GM12891 (cell line): ENCODE results near the gene ANKRD63.

Experiments used
- DNase-seq: peaks from one replicate; pipeline ENCODE4 v3.0.0; 2011; ENCODE audit warnings: low spot score; ENCODE audit not compliant: insufficient read length
- FAIRE-seq: peaks from 2 replicates; lab custom pipeline; 2011; peaks lifted over from hg19 to GRCh38; lab: Jason Lieb, UNC
- PAX5 ChIP-seq: IDR thresholded peaks from 2 replicates; pipeline ENCODE4 v1.6.1; 2011; ENCODE audit warnings: low read length, moderate library complexity, mild to moderate bottlenecking; ENCODE audit not compliant: insufficient read depth, severe bottlenecking
- POLR2A ChIP-seq: IDR thresholded peaks from 2 replicates; pipeline ENCODE4 v1.6.1; 2011; ENCODE audit warnings: low read depth, low read length, control low read depth
- POLR2AphosphoS5 ChIP-seq: IDR thresholded peaks from 2 replicates; pipeline ENCODE4 v1.6.1; 2011; ENCODE audit warnings: low read depth, low read length, control low read depth
- POU2F2 ChIP-seq: IDR thresholded peaks from 2 replicates; pipeline ENCODE4 v1.6.1; 2011; ENCODE audit warnings: low read depth, mild to moderate bottlenecking, control low read depth, low read length, moderate library complexity
- SPI1 ChIP-seq: IDR thresholded peaks from 2 replicates; pipeline ENCODE4 v1.6.1; 2011; ENCODE audit warnings: low read depth, low read length, control low read depth
- TAF1 ChIP-seq: IDR thresholded peaks from 2 replicates; pipeline ENCODE4 v1.6.1; 2011; ENCODE audit warnings: low read depth, low read length, control low read depth

The ANKRD63 gene

DNA sequence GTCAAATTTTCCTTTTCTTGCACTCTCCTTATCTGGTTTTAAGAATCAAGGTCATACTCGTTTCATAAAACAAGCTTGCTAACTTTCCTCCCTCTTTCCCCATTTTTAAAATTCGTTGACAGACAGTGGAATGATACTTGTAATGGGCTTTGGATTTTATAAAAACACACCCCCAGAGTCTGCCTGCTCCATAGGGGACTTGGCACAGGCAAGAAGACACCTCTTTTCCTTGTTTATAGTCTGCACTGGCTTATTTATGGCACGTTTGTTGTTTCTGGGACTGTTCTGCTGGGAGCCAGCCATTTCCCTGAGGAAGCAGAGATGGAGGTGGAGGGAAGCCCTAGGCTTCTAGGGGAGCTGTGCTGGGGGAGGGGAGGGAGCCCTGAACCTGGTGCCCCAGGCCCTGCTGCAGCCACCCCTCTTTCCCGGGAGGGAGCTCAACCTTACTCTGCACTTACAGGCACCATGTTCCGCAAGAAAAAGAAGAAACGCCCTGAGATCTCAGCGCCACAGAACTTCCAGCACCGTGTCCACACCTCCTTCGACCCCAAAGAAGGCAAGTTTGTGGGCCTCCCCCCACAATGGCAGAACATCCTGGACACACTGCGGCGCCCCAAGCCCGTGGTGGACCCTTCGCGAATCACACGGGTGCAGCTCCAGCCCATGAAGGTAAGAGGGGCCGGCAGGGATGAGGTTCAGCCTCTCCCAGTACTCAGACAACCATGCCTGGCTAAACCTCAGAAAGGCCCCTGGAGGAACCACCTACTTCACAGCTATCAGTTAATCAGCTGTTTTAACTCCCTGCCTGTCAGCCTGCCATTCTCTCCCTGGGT, 18.3 kb downstream of the ANKRD63 start:
- no peak for DNase-seq
- FAIRE-seq, result no peak
- no peak for TF ChIP-seq POLR2A

DNA sequence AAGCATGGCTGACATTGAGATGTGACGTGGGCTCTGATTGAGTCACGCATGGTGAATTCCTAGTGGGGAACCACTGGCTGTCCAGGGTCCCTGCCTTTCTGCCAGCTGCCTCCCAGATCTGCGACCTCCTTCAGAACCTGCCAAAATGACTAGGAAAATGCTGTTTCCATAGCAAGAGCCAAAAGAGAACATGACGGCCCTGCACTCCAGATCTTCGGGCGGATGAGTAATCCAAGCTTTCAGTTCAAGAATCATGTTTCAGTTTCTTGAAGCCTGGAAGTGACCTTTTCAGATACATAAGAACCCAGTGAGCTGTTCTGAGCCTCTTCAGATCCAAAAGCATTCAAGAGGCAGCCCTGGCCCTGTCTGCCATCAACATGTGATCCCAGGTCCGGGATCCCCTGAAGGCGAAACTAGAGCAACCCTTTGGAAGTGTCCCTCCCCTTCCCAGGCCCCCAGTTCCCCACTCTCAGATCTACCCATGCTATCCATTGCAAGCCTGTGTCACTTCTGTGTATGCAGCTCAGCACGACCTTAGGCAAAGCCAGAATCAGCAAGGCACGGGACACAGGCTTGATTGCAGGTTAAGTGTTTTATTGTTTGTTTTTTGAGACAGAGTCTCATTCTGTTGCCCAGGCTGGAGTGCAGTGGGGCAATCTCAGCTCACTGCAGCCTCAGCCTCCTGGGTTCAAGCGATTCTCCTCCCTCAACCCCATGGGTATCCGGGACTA, 19.7 kb downstream of the ANKRD63 start:
- no peak for DNase-seq
- FAIRE-seq, result no peak
- TF ChIP-seq POU2F2 (no peak), TAF1 (no peak), PAX5 (no peak), POLR2A (no peak)

DNA sequence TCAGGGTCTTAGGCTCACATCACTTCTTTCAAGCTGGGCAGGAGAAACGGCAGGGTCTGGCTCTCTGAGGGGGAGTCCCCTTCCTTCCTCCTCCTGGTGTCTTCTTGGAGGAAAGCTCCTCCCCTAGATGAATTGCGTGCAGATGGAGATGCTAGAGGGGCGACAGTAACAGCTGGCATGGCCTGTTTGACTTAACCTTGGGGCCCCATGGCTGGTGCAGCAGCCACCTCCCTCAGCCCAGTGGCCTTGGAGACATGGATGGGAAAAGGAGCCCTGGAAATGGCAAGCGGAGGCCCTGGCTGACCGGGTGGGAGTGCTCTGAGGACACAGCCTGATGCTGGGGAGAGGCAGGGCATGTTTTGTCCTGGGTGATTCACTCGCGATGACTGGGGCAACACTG, 23.8 kb downstream of the ANKRD63 start:
- TF ChIP-seq TAF1 (no peak), PAX5 (no peak), POLR2AphosphoS5 (no peak), POU2F2 (no peak), SPI1 (no peak), POLR2A (no peak)
- FAIRE-seq (no peak), DNase-seq (no peak)

DNA sequence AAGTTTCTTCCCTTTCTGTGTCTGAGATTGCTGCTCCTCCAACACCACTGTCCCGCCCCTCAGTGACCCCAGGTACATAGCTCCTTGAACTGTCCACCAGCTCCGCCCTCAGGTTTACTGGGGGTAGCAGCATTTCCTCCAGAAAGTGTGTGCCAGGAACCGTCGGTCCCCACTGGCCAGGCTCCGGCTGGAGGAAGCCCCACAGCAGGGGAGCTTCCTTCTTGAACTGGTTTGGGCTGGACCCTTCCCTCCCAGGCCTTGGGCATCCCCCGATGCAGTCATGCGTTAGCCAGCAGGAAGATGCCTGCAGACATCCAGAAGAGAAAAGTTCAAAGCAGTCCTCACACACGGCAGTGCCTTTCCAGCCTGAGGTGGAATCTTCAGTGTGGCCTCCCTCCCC, 24.3 kb downstream of the ANKRD63 start:
- no peak for FAIRE-seq
- no peak for TF ChIP-seq POLR2A
- no peak for TF ChIP-seq POU2F2
- no peak for TF ChIP-seq TAF1
- TF ChIP-seq PAX5, result no peak
- no peak for TF ChIP-seq POLR2AphosphoS5
- TF ChIP-seq SPI1, result no peak
- DNase-seq, result no peak

DNA sequence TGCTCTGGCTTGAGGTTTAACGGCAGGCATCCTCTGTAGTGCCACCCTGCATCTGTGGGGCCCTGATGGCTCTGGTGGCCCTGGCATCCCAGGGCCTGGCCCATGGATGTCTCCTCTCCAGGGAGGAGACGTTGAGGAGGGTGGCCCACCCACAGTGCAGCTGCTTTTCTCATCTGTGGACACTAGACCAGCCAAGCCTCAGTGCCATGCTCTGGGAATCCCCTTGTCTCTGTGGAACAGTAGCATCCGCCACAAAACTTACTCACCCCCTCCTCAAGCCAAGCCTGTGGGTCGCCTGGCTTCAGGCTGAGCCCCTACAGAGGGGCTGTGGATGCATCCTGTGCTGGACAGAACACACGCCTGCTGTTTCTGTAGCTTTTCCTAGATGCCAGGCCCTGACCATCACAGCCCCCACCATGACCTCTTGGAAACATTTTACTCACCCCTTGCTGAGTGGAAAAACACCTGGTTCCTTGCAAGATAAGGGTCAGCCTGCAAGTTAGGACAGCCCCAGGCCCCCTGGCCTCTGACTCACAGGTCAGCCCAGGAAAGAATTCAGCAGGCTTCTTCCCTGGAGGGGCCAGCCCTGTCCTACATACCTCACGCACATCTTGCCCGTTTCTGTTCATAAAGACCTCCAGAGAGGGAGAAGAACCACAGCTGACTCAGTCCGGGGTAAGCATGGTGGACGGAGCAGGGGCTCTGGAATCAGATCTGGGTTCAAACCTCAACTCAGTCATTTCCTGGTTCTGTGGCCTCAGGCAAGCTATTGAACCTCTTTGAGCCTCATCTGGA, 25.0 kb downstream of the ANKRD63 start:
- FAIRE-seq (no peak), DNase-seq (no peak)
- TF ChIP-seq POLR2A (no peak), PAX5 (no peak), POLR2AphosphoS5 (no peak), TAF1 (no peak), POU2F2 (no peak), SPI1 (no peak)

DNA sequence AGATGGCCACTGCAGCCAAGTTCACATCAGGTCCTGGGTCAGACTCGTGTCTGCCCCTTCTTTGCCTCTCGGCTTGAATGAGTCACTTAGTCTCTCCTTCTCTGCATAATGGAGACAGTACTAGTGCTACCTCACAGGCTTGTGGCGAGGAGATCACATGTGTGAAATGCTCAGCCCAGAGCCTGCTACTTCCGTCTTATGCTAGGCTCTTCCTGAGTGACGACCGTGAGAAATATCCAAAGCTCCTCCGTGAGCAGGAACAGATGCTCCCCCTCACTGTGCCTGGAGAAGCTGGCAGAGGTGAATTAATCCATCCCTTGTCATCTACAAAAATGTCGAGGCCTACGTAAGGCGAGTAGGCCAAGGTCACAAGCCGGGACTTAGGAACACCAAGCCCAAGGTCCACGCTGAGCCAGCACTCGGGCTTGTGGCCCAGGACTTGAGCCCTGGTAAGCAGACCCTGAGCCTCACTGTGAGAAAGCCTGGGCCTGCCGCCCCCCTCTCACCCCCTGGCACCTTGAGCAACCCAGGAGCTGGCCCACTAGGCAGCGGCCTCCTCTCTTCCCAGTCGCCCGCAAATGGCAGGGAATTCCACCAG, 26.1 kb downstream of the ANKRD63 start:
- DNase-seq (no peak), FAIRE-seq (no peak)
- TF ChIP-seq TAF1, result no peak

DNA sequence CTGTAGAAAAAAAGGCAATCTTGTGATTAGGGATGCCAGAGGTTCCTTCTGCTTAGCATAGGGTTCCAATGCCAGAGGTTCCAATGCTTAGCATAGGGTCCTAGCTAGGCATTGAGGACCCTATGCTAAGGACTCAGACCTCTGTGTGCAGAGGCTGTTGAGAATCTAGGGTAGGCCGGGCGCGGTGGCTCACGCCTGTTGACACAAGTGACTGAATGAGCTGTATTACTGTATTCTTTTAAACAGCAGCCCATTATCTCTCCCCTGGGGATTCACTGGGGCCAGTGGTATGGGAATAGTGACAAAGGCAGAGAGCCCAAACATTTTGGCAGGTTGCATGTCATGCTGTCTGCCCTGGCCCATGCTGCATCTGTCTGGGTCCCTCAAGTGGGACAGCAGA, 27.8 kb downstream of the ANKRD63 start:
- DNase-seq (no peak), FAIRE-seq (no peak)
- TF ChIP-seq POLR2AphosphoS5, result no peak
- TF ChIP-seq POU2F2, result no peak

DNA sequence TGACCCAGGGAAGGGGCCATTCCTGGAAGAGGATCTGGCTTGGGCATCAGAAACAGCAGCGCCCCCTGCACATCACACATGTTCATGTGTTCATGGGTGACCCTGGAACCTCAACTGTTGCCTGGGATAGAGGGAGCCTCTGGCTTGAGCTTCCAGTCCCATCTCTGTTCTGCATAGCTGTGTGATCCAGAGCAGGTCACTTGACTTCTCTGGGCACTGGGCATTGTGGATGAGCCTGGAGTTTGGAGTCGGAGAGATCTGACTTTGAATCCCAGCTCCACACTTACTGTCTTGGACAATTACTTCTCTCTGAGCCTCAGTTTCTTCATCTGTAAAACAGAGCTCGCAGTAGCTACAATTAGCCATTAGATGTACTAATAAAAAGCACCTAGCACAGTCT, 28.4 kb downstream of the ANKRD63 start:
- DNase-seq (no peak), FAIRE-seq (no peak)

DNA sequence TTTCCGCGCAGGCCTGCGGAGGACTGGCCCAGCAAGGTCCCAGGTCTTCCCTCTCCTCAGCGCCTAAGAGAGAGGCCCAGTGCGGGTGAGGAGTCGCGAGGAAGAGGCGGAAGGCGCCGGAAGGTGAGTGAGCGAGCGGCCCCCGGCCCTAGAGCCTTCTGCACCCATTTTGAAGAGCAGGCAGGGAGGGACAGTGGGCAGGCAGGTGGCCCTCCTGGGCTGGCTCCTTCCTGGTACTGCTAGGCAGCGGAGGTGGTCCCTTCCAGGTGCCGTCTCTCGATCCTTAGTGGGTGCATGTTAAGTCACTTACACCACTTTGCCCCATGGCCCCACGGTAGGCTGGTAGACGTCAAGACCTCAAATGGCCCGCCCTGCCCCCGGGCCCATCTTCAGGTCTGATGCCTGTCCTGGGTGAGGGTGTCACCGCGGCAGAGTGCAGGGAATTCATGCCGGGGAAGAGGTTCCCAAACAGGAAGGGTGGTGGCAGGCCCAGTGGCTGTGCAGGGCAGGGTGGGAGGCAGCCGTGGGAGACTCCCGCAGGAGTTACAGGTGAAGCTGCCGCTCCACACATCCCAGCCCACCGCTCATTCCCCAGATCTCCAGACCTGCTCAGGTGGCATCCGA, 29.6 kb downstream of the ANKRD63 start:
- FAIRE-seq, result no peak
- no peak for DNase-seq
- TF ChIP-seq TAF1 (no peak), POLR2A (no peak), POLR2AphosphoS5 (no peak), POU2F2 (no peak), SPI1 (no peak), PAX5 (no peak)

More for the DNA sequence above, 28.4 kb downstream of the ANKRD63 start:
- TF ChIP-seq POLR2A (no peak), TAF1 (no peak), PAX5 (no peak), SPI1 (no peak), POU2F2 (no peak), POLR2AphosphoS5 (no peak)

DNA sequence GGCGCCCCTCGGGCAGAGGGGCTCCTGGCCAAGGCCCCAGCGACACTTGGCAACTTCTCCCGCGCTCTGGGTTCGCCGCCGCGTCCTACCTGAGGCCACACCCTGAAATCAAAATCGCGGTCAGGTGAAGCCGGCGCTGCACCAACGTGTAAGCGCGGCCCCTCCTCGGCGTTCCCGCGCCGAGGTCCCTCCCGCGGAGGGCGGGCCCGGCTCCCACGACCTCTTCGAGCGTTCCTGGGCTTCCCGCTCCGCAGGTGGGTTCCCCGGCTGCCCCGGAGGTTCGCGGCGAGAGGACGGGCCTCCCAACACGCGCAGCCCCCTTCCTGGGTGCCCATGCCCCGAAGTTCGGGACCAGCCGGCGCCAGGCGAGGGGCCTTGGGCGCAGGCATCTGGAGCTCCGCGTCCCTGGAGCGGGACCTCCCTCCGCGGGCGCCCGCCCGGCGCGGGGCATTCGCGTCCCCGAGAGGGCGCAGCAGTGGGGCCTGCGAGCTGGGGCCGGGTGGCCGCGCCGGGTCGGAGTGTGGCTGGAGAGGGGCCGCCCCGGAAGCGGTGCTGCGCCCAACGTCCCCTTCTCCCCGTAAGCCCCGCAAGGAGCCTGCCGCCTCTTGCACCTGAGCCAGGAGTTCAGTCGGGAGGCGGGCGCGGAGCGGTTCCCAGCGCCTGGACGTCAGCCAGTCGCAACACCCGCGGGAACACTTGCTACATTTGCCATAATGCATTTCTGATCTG, 30.3 kb downstream of the ANKRD63 start:
- peak; percentile 55 for FAIRE-seq
- DNase-seq, result peak; percentile 62
- TF ChIP-seq TAF1 (no peak), POLR2A (no peak), SPI1 (no peak), PAX5 (no peak), POLR2AphosphoS5 (no peak), POU2F2 (no peak)
